Heart left ventricle (tissue), 16 donors: ENCODE measurements around the gene NTMT2. TPM values are rescaled to one million over a fixed set of nuclear protein-coding genes. Genes with fewer than 3 reads are reported as not detected.
A peak's percentile ranks its signal among the peaks of the same experiment; 100 is the strongest.

Experiments used
- ATAC-seq, 4 donors: fragments of 200-7000 bp; cut with Tn5 transposase; one replicate each; pipeline ENCODE4 v1.9.1; 2020 to 2022; ENCODE audit warnings: moderate library complexity in 4 of 4, mild to moderate bottlenecking in 3 of 4, moderate number of reproducible peaks in 1 of 4
- DNase-seq, 5 donors: peaks; one replicate each; pipeline ENCODE4 v3.0.0-alpha.2; 2020
- H3K27ac ChIP-seq, 12 donors: fragments of 200-600 bp; sonication (generic) in 4 of 12; one replicate each; pipeline versions ENCODE4 v1.5.0 to v1.8.0; 2016 to 2022; ENCODE audit warnings: mild to moderate bottlenecking in 2 of 12
- H3K27me3 ChIP-seq, 9 donors: fragments of 200-600 bp; sonication (generic) in 2 of 9; one replicate each; pipeline versions ENCODE4 v1.5.1 to v1.8.0; 2016 to 2022; ENCODE audit warnings: mild to moderate bottlenecking in 3 of 9
- H3K36me3 ChIP-seq, 9 donors: fragments of 200-600 bp; sonication (generic) in 2 of 9; one replicate each; pipeline versions ENCODE4 v1.5.0 to v1.8.0; 2018 to 2022; ENCODE audit warnings: mild to moderate bottlenecking in 2 of 9
- H3K4me1 ChIP-seq, 12 donors: fragments of 200-600 bp; sonication (generic) in 4 of 12; one replicate each; pipeline versions ENCODE4 v1.5.0 to v1.8.0; 2016 to 2022; ENCODE audit warnings: mild to moderate bottlenecking in 3 of 12
- H3K4me3 ChIP-seq, 12 donors: fragments of 200-600 bp; sonication (generic) in 4 of 12; one replicate each; pipeline versions ENCODE4 v1.5.0 to v1.8.0; 2017 to 2022; ENCODE audit warnings: mild to moderate bottlenecking in 9 of 12, moderate library complexity in 4 of 12
- H3K9me3 ChIP-seq, 12 donors: fragments of 200-600 bp; sonication (generic) in 4 of 12; one replicate each; pipeline versions ENCODE4 v1.5.0 to v1.8.0; 2016 to 2022; ENCODE audit warnings: mild to moderate bottlenecking in 1 of 12
- CTCF ChIP-seq, 12 donors: fragments of 200-600 bp; sonication (generic) in 4 of 12; IDR thresholded peaks; one replicate each; pipeline versions ENCODE4 v1.5.0 to v1.8.0; 2018 to 2022; ENCODE audit warnings: antibody characterized with exemption in 12 of 12, mild to moderate bottlenecking in 5 of 12
- POLR2A ChIP-seq, 2 donors: fragments of 450-650 bp; IDR thresholded peaks; one replicate each; pipeline ENCODE4 v1.6.1; 2017; ENCODE audit warnings: antibody characterized with exemption in 2 of 2, mild to moderate bottlenecking in 2 of 2, moderate library complexity in 2 of 2
- WGBS, 4 donors: extraction: QIAGEN DNeasy Blood & Tissue Kit in 2 of 4; methylation state at CpG; one replicate each; pipeline versions ENCODE4 v1.1.5 to v1.1.7; 2013 to 2018; 5-methylcytosine and 5-hydroxymethylcytosine counted together
- intact Hi-C, 10 donors: fragments of 100-400 bp; cut with DNase I; formaldehyde crosslinking; loops; one replicate each; pipeline versions ENCODE4 v1.11.1 to v1.14.2; 2022
- polyA plus RNA-seq, 2 donors: library from polyadenylated mRNA; stranded (reverse); fragments of 200-250 nt; gene quantifications; one replicate each; pipeline ENCODE4 v1.2.3, GENCODE V29; 2013
- total RNA-seq, 9 donors: library from RNA; depleted of rRNA in 2 of 9; stranded (reverse); fragments of >200 nt in 2 of 9; fragmentation: NEBNext Ultra II Directional in 3 of 9; extraction: Animal tissue kit (Norgen Biotek cat#: 25700) in 3 of 9; gene quantifications; one replicate each; pipeline versions ENCODE4 v1.1.0 to v1.2.4, GENCODE V29; 2016 to 2023
- donor health status: ischemic (EF 13 %, LVEDD 7.1; RV severe dilation, severe dysfunction).
- donor health status: healthy with polysubstance abuse.
- donor health status: DM: no; HTN: yes; CAD: no.
- donor health status: DM: no; HTN: no; CAD: no.
- donor health status: ischemic (EF 25% LVEDD 6.9; RV normal size, moderate dysfunction).
- donor health status: ischemic (EF 25% LVEDD 5.7; RV mildly dilated, moderate dysfunction).
- donor health status: healthy.
- donor health status: DM: yes; HTN: yes; CAD: no.
- donor health status: ischemic (EF 35%, LVEDD 5.7; RV mildly dilated, moderate dysfunction).
- donor health status: nonischemic (EF 11% LVEDD 7.7; RV severe dilation, severe dysfunction).
- donor health status: DM: yes; HTN: yes; CAD: no.
- donor health status: PGD.
- donor health status: ischemic (EF 29% LVEDD 5.4; RV normal size, mild dysfunction).
- donor health status: nonischemic (EF 23%, LVEDD 6.1; RV moderate dilation, normal function).

Gene NTMT2
- total and polyA plus RNA-seq, 11 donors = 0.33 to 3.6 (median 1.8) TPM

- intact Hi-C loops = no loop called here
- Histone ChIP-seq H3K36me3 (no peaks in the 10 kb centered on the region), H3K4me3 (no peak overlapping the region), H3K4me1 (no peaks in the 10 kb centered on the region), H3K27ac (no peak overlapping the region), H3K9me3 (peaks cover 0 to 10% (median 0%) of the 10 kb centered on the region in 12 donors), H3K27me3 (no peaks in the 10 kb centered on the region)
- DNase-seq (no peak), ATAC-seq (peak in 1 of 4 donors; percentile 46)
- TF ChIP-seq CTCF (IDR thresholded peaks at IDR 0.05) (no peak), POLR2A (IDR thresholded peaks at IDR 0.05) (no peak)
- WGBS, 4 donors = 37 to 53% (median 41%) methylated on average over 4 of the region's 4 CpGs
Observed at GRCh38 chr1:170126696-170127095, 19.1 kb upstream of the NTMT2 start.

- Histone ChIP-seq H3K27ac (no peak overlapping the region), H3K4me1 (peaks cover 0 to 9% (median 0%) of the 10 kb centered on the region in 12 donors), H3K9me3 (no peaks in the 10 kb centered on the region), H3K4me3 (no peak overlapping the region), H3K27me3 (no peaks in the 10 kb centered on the region), H3K36me3 (no peaks in the 10 kb centered on the region)
- no peak for DNase-seq
- no peak for ATAC-seq
- WGBS, 4 donors = 77 to 84% (median 81%) methylated on average over 6 of the region's 6 CpGs
- intact Hi-C loops = no loop called here
- TF ChIP-seq CTCF (IDR thresholded peaks at IDR 0.05) = no peak
Observed at GRCh38 chr1:170131450-170131849, 14.3 kb upstream of the NTMT2 start.

GRCh38 chr1:170131984-170132383, 13.8 kb upstream of the NTMT2 start:
- no peaks in the 10 kb centered on the region for H3K36me3 ChIP-seq
- no peak overlapping the region for H3K27ac ChIP-seq
- DNase-seq (no peak), ATAC-seq (no peak)
- no peaks in the 10 kb centered on the region for H3K27me3 ChIP-seq
- H3K4me1 ChIP-seq = peaks cover 0 to 9% (median 0%) of the 10 kb centered on the region in 12 donors
- TF ChIP-seq POLR2A (IDR thresholded peaks at IDR 0.05) (no peak), CTCF (IDR thresholded peaks at IDR 0.05) (no peak)
- H3K4me3 ChIP-seq = no peak overlapping the region
- intact Hi-C loops = no loop called here
- H3K9me3 ChIP-seq = no peaks in the 10 kb centered on the region
- WGBS, 4 donors = 42 to 69% (median 59%) methylated on average over 1 of the region's 1 CpG

- ATAC-seq = no peak
- WGBS, 4 donors = 46 to 58% (median 53%) methylated on average over 2 of the region's 2 CpGs
- no peaks in the 10 kb centered on the region for H3K27me3 ChIP-seq
Observed at GRCh38 chr1:170133766-170134495, 11.8 kb upstream of the NTMT2 start.

More at GRCh38 chr1:170133766-170134495, 11.8 kb upstream of the NTMT2 start:
- Histone ChIP-seq H3K4me3 (no peak overlapping the region), H3K9me3 (no peaks in the 10 kb centered on the region), H3K36me3 (no peaks in the 10 kb centered on the region), H3K27ac (no peak overlapping the region), H3K4me1 (peaks cover 0 to 9% (median 0%) of the 10 kb centered on the region in 12 donors)
- intact Hi-C loops = no loop called here
- DNase-seq = no peak
- TF ChIP-seq CTCF (IDR thresholded peaks at IDR 0.05) (no peak), POLR2A (IDR thresholded peaks at IDR 0.05) (no peak)
